ENCODE measurements around the gene FRY.

The FRY gene

DNA sequence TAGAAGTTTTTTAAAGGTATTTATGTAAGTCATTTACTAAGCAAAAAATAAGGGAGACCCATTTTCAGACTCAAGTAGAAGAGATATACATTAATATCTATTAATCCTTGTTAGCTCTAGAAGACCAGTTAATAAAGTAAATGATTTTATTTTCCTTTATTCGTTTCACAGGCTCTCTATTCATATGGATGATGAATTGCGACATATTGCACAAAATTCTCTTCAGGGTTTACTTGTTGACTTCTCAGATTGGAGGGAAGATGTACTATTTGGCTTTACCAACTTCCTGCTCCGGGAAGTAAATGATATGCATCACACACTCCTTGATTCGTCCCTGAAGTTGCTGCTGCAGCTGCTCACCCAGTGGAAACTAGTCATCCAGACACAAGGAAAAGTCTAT lies 139.3 kb downstream of the FRY start:
- H2AFZ ChIP-seq (ENCODE audit: low read length) = no peak overlapping the region
- H3K9me3 ChIP-seq (ENCODE audit: insufficient read depth, low read depth, low read length) = no peaks in the 10 kb centered on the region
- H3F3A ChIP-seq (ENCODE audit: low read depth) = no peaks in the 10 kb centered on the region
- H3K4me3 ChIP-seq (ENCODE audit: low read length, poor library complexity, severe bottlenecking) = no peak overlapping the region
- H3K4me1 ChIP-seq (ENCODE audit: insufficient read depth, low read length, poor library complexity, severe bottlenecking) = no peaks in the 10 kb centered on the region
- no peak overlapping the region for H3K9ac ChIP-seq (ENCODE audit: low read depth, low read length, poor library complexity, severe bottlenecking)
- TF ChIP-seq CTCF (conservative IDR thresholded peaks at IDR 0.05; ENCODE audit: low read length) (no peak), EZH2phosphoT487 (IDR thresholded peaks at IDR 0.05; ENCODE audit: borderline replicate concordance) (no peak)
- no peaks in the 10 kb centered on the region for H3K9me2 ChIP-seq (replicated peaks; ENCODE audit: low read depth, low read length)
- H3K79me2 ChIP-seq (ENCODE audit: insufficient read depth, low read length) = no peaks in the 10 kb centered on the region
- H3K4me2 ChIP-seq (ENCODE audit: low read depth, low read length, poor library complexity, severe bottlenecking) = no peak overlapping the region
- H3K36me3 ChIP-seq (ENCODE audit: insufficient read depth, low read length) = no peaks in the 10 kb centered on the region
- H4K20me1 ChIP-seq (ENCODE audit: insufficient read depth, low read length, poor library complexity, severe bottlenecking) = no peaks in the 10 kb centered on the region
- no peaks in the 10 kb centered on the region for H3K27me3 ChIP-seq (ENCODE audit: insufficient read depth, low read length, poor library complexity, severe bottlenecking)

GRCh38 chr13:32173881-32174280 lies 142.3 kb downstream of the FRY start:
- Histone ChIP-seq H2AFZ (ENCODE audit: low read length) (no peak overlapping the region), H3K4me2 (ENCODE audit: low read depth, low read length, poor library complexity, severe bottlenecking) (no peak overlapping the region), H3K9ac (ENCODE audit: low read depth, low read length, poor library complexity, severe bottlenecking) (no peak overlapping the region), H4K20me1 (ENCODE audit: insufficient read depth, low read length, poor library complexity, severe bottlenecking) (no peaks in the 10 kb centered on the region), H3K27me3 (ENCODE audit: insufficient read depth, low read length, poor library complexity, severe bottlenecking) (no peaks in the 10 kb centered on the region), H3K9me2 (replicated peaks; ENCODE audit: low read depth, low read length) (no peaks in the 10 kb centered on the region), H3F3A (ENCODE audit: low read depth) (no peaks in the 10 kb centered on the region), H3K9me3 (ENCODE audit: insufficient read depth, low read depth, low read length) (no peaks in the 10 kb centered on the region), H3K4me1 (ENCODE audit: insufficient read depth, low read length, poor library complexity, severe bottlenecking) (no peaks in the 10 kb centered on the region), H3K36me3 (ENCODE audit: insufficient read depth, low read length) (no peaks in the 10 kb centered on the region), H3K4me3 (ENCODE audit: low read length, poor library complexity, severe bottlenecking) (no peak overlapping the region), H3K79me2 (ENCODE audit: insufficient read depth, low read length) (no peaks in the 10 kb centered on the region)
- TF ChIP-seq CTCF (conservative IDR thresholded peaks at IDR 0.05; ENCODE audit: low read length) (no peak), EZH2phosphoT487 (IDR thresholded peaks at IDR 0.05; ENCODE audit: borderline replicate concordance) (no peak)

DNA sequence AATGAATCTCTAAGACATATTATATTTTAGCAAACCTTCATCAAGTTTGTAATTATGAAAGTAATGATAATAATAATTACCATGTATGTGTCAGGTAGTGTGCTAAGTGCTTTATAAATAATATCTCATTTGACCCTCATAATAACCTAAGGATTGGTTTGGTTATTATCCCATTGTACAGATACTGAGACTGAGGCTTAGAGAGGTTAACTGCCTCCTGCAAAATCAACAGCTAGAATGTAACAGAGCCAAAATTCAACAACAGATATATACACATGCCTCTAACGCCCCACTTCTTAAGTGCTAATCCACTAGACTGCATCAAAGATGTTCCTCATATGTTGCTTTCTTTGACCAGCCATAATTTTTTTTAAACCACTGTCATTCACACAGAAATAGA lies 142.8 kb downstream of the FRY start:
- Histone ChIP-seq H3K4me1 (ENCODE audit: insufficient read depth, low read length, poor library complexity, severe bottlenecking) (no peaks in the 10 kb centered on the region), H4K20me1 (ENCODE audit: insufficient read depth, low read length, poor library complexity, severe bottlenecking) (no peaks in the 10 kb centered on the region), H3K36me3 (ENCODE audit: insufficient read depth, low read length) (no peaks in the 10 kb centered on the region), H3K4me3 (ENCODE audit: low read length, poor library complexity, severe bottlenecking) (no peak overlapping the region), H3K79me2 (ENCODE audit: insufficient read depth, low read length) (no peaks in the 10 kb centered on the region), H3K9me2 (replicated peaks; ENCODE audit: low read depth, low read length) (no peaks in the 10 kb centered on the region), H3K27me3 (ENCODE audit: insufficient read depth, low read length, poor library complexity, severe bottlenecking) (no peaks in the 10 kb centered on the region), H3K9me3 (ENCODE audit: insufficient read depth, low read depth, low read length) (no peaks in the 10 kb centered on the region), H3F3A (ENCODE audit: low read depth) (no peaks in the 10 kb centered on the region), H3K9ac (ENCODE audit: low read depth, low read length, poor library complexity, severe bottlenecking) (no peak overlapping the region), H3K4me2 (ENCODE audit: low read depth, low read length, poor library complexity, severe bottlenecking) (no peak overlapping the region), H2AFZ (ENCODE audit: low read length) (no peak overlapping the region)
- TF ChIP-seq CTCF (conservative IDR thresholded peaks at IDR 0.05; ENCODE audit: low read length) (no peak), EZH2phosphoT487 (IDR thresholded peaks at IDR 0.05; ENCODE audit: borderline replicate concordance) (no peak)
